H1 (cell line): ENCODE measurements around the gene CD44. TPM values are rescaled to one million over a fixed set of nuclear protein-coding genes. Genes with fewer than 3 reads are reported as not detected.

Experiments
- ATF2 ChIP-seq: IDR thresholded peaks from 2 replicates; pipeline ENCODE4 v1.6.1; 2012; ENCODE audit warnings: low read length, inconsistent platforms
- CBX8 ChIP-seq: fragments of 300-800, 300-1000 bp; sonication (generic); IDR thresholded peaks from 2 replicates; pipeline ENCODE4 v1.7.1; 2016; ENCODE audit warnings: low read depth, low read length, borderline replicate concordance
- CREB1 ChIP-seq: IDR thresholded peaks from 2 replicates; pipeline ENCODE4 v1.6.1; 2012; ENCODE audit warnings: inconsistent platforms
- E2F6 ChIP-seq: IDR thresholded peaks from 2 replicates; pipeline ENCODE4 v1.6.1; 2012; ENCODE audit warnings: inconsistent platforms
- JUN ChIP-seq: IDR thresholded peaks from 2 replicates; pipeline ENCODE4 v1.6.1; 2011; ENCODE audit warnings: low read depth, mild to moderate bottlenecking, improper control_type of control experiment, low read length
- MAX ChIP-seq: IDR thresholded peaks from 2 replicates; pipeline ENCODE4 v1.6.1; 2012; ENCODE audit warnings: inconsistent platforms
- POLR2AphosphoS5 ChIP-seq: IDR thresholded peaks from 2 replicates; pipeline ENCODE4 v1.6.1; 2011; ENCODE audit warnings: low read depth, low read length
- POU5F1 ChIP-seq: IDR thresholded peaks from 2 replicates; pipeline ENCODE4 v1.6.1; 2011; ENCODE audit warnings: low read depth, mild to moderate bottlenecking, low read length, moderate library complexity
- SUZ12 ChIP-seq: fragments of 200-600 bp; sonication (generic); IDR thresholded peaks from 2 replicates; pipeline ENCODE4 v1.6.1; 2012; ENCODE audit warnings: mild to moderate bottlenecking, inconsistent platforms, low read length, moderate library complexity, mixed read lengths
- TBP ChIP-seq: IDR thresholded peaks from 2 replicates; pipeline ENCODE4 v1.6.1; 2011; ENCODE audit warnings: low read depth, low read length, improper control_type of control experiment
- polyA plus RNA-seq, 7 experiments: library from polyadenylated mRNA; depleted of rRNA in 3 of 7; stranded (reverse) in 5 of 7; unstranded in 2 of 7; fragments of >200 nt in 5 of 7; fragments of 200-250 nt in 2 of 7; gene quantifications; 1 replicate in 5 of 7; 2 replicates in 1 of 7; 4 replicates in 1 of 7; pipeline versions ENCODE4 v1.2.1 to v1.2.3, GENCODE V29; 2011 to 2013; ENCODE audit warnings: missing spikeins in 2 of 7, mixed read lengths in 2 of 7
- total RNA-seq: library from RNA; stranded (reverse); fragmentation: NEBNext Ultra II Directional; extraction: Animal tissue kit (Norgen Biotek cat#: 25700); gene quantifications from 2 replicates; pipeline ENCODE4 v1.2.1, GENCODE V29; 2021

CD44 gene
- total and polyA plus RNA-seq, 2 of the 8 experiments (the other 6 are each of a cell fraction or from before 2014, with no cell fraction given) = 11.8 to 13.7 TPM

- TF ChIP-seq MAX (peak; percentile 88), ATF2 (no peak), SUZ12 (peak; percentile 84), POU5F1 (no peak), TBP (peak; percentile 17; the same call in 1 of the 2 replicates), POLR2AphosphoS5 (peak; percentile 31; the same call in 1 of the 2 replicates), JUN (no peak), CREB1 (no peak), E2F6 (peak; percentile 85), CBX8 (no peak)
Measured at GRCh38 chr11:35138943-35139721, at the start of gene CD44 (continued).
